K562 (cell line): ENCODE results near the gene IZUMO4. TPM values are rescaled to one million over a fixed set of nuclear protein-coding genes. Genes with fewer than 3 reads are reported as not detected.

Source experiments
- BHLHE40 ChIP-seq: IDR thresholded peaks from 2 replicates; pipeline ENCODE4 v1.6.1; 2011; ENCODE audit warnings: low read length, improper control_type of control experiment
- FOXA3 ChIP-seq, 2 experiments: fragments of 450-650 bp in 1 of 2; sonication (generic) in 1 of 2; formaldehyde crosslinking; IDR thresholded peaks in 1 of 2; conservative IDR thresholded peaks in 1 of 2; 2 replicates each; pipeline versions ENCODE4 v1.4.0 to v1.8.0; 2020 to 2022; ENCODE audit warnings: mild to moderate bottlenecking in 2 of 2, missing genetic modification reagents in 1 of 2
- HNRNPL ChIP-seq: fragments of 200-400 bp; formaldehyde crosslinking; IDR thresholded peaks from 2 replicates; pipeline ENCODE4 v1.6.1; 2017; ENCODE audit warnings: low read depth, mild to moderate bottlenecking, low read length
- JUND ChIP-seq, 2 experiments: IDR thresholded peaks; 2 replicates in 1 of 2; 3 replicates in 1 of 2; pipeline ENCODE4 v1.6.1; 2011; ENCODE audit warnings: borderline replicate concordance in 2 of 2, low read depth in 2 of 2, low read length in 2 of 2, improper control_type of control experiment in 1 of 2, missing biosample characterization in 1 of 2, missing genetic modification characterization in 1 of 2, missing genetic modification reagents in 1 of 2
- NCOA6 ChIP-seq: fragments of 450-650 bp; IDR thresholded peaks from 2 replicates; pipeline ENCODE4 v1.6.1; 2017; ENCODE audit warnings: mild to moderate bottlenecking
- NR3C1 ChIP-seq: sonication (generic); formaldehyde crosslinking; IDR thresholded peaks from 2 replicates; pipeline ENCODE4 v1.8.1; 2022; ENCODE audit warnings: missing genetic modification reagents
- POLR2A ChIP-seq: fragments of 450-650 bp; conservative IDR thresholded peaks from 2 replicates; pipeline ENCODE4 v1.6.1; 2016
- ZNF561 ChIP-seq: fragments of 450-650 bp; formaldehyde crosslinking; conservative IDR thresholded peaks from 2 replicates; pipeline ENCODE4 v1.4.0; 2020; ENCODE audit warnings: mild to moderate bottlenecking, moderate library complexity
- ZNF764 ChIP-seq: fragments of 250-450 bp; sonication (Bioruptor Pico); IDR thresholded peaks from 2 replicates; pipeline ENCODE4 v1.4.0; 2020; ENCODE audit warnings: low read depth, mild to moderate bottlenecking, moderate library complexity
- polyA plus RNA-seq, 8 experiments: library from polyadenylated mRNA; depleted of rRNA in 4 of 8; stranded (reverse) in 5 of 8; unstranded in 3 of 8; fragments of >200 nt; fragmentation: Nextera tagmentation in 2 of 8; fragmentation: Illumina TruSeq in 1 of 8; extraction: Ambion mirVana in 2 of 8; extraction: Trizol in 1 of 8; gene quantifications; 2 replicates each; pipeline versions ENCODE4 v1.2.1 to v1.2.3, GENCODE V29; 2011 to 2014; ENCODE audit warnings: inconsistent platforms in 1 of 8, missing spikeins in 1 of 8
- total RNA-seq, 7 experiments: library from RNA; depleted of rRNA in 6 of 7; stranded (reverse); fragments of >200 nt in 6 of 7; fragmentation: Illumina TruSeq in 2 of 7; extraction: Trizol in 2 of 7; gene quantifications; 2 replicates each; pipeline versions ENCODE4 v1.2.1 to v1.2.3, GENCODE V29; 2011 to 2021; ENCODE audit warnings: low replicate concordance in 1 of 7
- TF ChIP-seq, protein P1 (sequence below): fragments of 200-600 bp; sonication (generic); IDR thresholded peaks from one replicate; pipeline ENCODE4 v1.6.1; 2012; ENCODE audit warnings: mild to moderate bottlenecking, low read depth, low read length, inconsistent platforms
- TF ChIP-seq, protein P2 (sequence below), 3 experiments: fragments of 200-800 bp in 1 of 3; sonication (Bioruptor generic) in 1 of 3; sonication (generic) in 1 of 3; formaldehyde crosslinking in 1 of 3; IDR thresholded peaks; 2 replicates each; pipeline versions ENCODE4 v1.6.1 to v1.8.0; 2016 to 2022; ENCODE audit warnings: mild to moderate bottlenecking in 2 of 3, missing compliant biosample characterization in 2 of 3, missing genetic modification characterization in 2 of 3, missing genetic modification reagents in 1 of 3
- TF ChIP-seq, protein P3 (sequence below): fragments of 450-650 bp; IDR thresholded peaks from 2 replicates; pipeline ENCODE4 v1.6.1; 2016; ENCODE audit warnings: mild to moderate bottlenecking

The IZUMO4 gene
- total and polyA plus RNA-seq, 9 of the 15 experiments (the other 6 are each of a cell fraction or from before 2014, with no cell fraction given): 0.07 to 3.9 (median 1.2) TPM

DNA sequence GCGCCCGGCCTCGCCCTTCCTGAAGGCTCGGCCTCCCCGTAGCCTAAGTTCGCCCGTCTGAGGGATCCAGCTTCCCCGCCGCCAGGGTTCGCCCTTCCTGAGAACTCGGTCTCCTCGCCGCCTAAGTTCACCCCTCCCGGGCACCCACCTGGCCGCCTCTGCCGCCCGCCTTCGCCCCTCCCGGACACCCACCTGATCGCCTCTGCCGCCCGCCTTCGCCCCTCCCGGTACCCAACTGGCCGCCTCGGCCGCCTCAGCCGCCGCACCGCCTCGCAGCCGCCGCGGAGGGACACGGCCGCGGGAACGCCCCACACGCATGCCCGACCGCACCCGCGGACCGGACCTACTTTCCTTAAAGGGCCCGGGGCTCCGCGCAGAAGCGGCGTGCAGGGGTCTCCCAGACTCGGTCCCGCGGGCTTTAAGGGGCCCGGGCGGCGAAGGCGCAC is 658 bp upstream of the IZUMO4 start, which contains the start of gene MOB3A (continued):
- peak; percentile 98 for TF ChIP-seq HNRNPL
- no peak for TF ChIP-seq NR3C1 (CRISPR knock-in tag)
- TF ChIP-seq FOXA3 (CRISPR knock-in tag; conservative IDR thresholded peaks at IDR 0.05 in 1 of 2, IDR thresholded peaks at IDR 0.05 in 1 of 2): peak in 1 of 2 experiments; percentile 63; a peak in 1 of 4 replicates
- peak; percentile 66 for TF ChIP-seq POLR2A
- TF ChIP-seq ZNF764 (CRISPR knock-in tag): 0 out of 2 replicates have a peak, but pooled peaks have one; percentile 27
- TF ChIP-seq NCOA6: no peak
- TF ChIP-seq, protein P1, sequence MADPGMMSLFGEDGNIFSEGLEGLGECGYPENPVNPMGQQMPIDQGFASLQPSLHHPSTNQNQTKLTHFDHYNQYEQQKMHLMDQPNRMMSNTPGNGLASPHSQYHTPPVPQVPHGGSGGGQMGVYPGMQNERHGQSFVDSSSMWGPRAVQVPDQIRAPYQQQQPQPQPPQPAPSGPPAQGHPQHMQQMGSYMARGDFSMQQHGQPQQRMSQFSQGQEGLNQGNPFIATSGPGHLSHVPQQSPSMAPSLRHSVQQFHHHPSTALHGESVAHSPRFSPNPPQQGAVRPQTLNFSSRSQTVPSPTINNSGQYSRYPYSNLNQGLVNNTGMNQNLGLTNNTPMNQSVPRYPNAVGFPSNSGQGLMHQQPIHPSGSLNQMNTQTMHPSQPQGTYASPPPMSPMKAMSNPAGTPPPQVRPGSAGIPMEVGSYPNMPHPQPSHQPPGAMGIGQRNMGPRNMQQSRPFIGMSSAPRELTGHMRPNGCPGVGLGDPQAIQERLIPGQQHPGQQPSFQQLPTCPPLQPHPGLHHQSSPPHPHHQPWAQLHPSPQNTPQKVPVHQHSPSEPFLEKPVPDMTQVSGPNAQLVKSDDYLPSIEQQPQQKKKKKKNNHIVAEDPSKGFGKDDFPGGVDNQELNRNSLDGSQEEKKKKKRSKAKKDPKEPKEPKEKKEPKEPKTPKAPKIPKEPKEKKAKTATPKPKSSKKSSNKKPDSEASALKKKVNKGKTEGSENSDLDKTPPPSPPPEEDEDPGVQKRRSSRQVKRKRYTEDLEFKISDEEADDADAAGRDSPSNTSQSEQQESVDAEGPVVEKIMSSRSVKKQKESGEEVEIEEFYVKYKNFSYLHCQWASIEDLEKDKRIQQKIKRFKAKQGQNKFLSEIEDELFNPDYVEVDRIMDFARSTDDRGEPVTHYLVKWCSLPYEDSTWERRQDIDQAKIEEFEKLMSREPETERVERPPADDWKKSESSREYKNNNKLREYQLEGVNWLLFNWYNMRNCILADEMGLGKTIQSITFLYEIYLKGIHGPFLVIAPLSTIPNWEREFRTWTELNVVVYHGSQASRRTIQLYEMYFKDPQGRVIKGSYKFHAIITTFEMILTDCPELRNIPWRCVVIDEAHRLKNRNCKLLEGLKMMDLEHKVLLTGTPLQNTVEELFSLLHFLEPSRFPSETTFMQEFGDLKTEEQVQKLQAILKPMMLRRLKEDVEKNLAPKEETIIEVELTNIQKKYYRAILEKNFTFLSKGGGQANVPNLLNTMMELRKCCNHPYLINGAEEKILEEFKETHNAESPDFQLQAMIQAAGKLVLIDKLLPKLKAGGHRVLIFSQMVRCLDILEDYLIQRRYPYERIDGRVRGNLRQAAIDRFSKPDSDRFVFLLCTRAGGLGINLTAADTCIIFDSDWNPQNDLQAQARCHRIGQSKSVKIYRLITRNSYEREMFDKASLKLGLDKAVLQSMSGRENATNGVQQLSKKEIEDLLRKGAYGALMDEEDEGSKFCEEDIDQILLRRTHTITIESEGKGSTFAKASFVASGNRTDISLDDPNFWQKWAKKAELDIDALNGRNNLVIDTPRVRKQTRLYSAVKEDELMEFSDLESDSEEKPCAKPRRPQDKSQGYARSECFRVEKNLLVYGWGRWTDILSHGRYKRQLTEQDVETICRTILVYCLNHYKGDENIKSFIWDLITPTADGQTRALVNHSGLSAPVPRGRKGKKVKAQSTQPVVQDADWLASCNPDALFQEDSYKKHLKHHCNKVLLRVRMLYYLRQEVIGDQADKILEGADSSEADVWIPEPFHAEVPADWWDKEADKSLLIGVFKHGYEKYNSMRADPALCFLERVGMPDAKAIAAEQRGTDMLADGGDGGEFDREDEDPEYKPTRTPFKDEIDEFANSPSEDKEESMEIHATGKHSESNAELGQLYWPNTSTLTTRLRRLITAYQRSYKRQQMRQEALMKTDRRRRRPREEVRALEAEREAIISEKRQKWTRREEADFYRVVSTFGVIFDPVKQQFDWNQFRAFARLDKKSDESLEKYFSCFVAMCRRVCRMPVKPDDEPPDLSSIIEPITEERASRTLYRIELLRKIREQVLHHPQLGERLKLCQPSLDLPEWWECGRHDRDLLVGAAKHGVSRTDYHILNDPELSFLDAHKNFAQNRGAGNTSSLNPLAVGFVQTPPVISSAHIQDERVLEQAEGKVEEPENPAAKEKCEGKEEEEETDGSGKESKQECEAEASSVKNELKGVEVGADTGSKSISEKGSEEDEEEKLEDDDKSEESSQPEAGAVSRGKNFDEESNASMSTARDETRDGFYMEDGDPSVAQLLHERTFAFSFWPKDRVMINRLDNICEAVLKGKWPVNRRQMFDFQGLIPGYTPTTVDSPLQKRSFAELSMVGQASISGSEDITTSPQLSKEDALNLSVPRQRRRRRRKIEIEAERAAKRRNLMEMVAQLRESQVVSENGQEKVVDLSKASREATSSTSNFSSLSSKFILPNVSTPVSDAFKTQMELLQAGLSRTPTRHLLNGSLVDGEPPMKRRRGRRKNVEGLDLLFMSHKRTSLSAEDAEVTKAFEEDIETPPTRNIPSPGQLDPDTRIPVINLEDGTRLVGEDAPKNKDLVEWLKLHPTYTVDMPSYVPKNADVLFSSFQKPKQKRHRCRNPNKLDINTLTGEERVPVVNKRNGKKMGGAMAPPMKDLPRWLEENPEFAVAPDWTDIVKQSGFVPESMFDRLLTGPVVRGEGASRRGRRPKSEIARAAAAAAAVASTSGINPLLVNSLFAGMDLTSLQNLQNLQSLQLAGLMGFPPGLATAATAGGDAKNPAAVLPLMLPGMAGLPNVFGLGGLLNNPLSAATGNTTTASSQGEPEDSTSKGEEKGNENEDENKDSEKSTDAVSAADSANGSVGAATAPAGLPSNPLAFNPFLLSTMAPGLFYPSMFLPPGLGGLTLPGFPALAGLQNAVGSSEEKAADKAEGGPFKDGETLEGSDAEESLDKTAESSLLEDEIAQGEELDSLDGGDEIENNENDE: no peak
- peak; percentile 64; the same call in 1 of the 2 replicates for TF ChIP-seq BHLHE40
- TF ChIP-seq ZNF561 (CRISPR knock-in tag): no peak; the same call in 1 of the 2 replicates
- TF ChIP-seq, protein P2, sequence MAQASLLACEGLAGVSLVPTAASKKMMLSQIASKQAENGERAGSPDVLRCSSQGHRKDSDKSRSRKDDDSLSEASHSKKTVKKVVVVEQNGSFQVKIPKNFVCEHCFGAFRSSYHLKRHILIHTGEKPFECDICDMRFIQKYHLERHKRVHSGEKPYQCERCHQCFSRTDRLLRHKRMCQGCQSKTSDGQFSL (CRISPR knock-in tag; IDR thresholded peaks at IDR 0.05): peak; percentile 73
- TF ChIP-seq, protein P2 (tag; IDR thresholded peaks at IDR 0.05): 0 out of 4 replicates have a peak, but pooled peaks of 1 of the 2 experiments have one; percentile 25
- TF ChIP-seq JUND (IDR thresholded peaks at IDR 0.05; ENCODE audit: borderline replicate concordance, low read depth, low read length): peak; percentile 6; the same call in 1 of the 2 replicates
- no peak; the same call in 2 of the 3 replicates for TF ChIP-seq JUND (tag; IDR thresholded peaks at IDR 0.05; ENCODE audit: borderline replicate concordance, low read depth, low read length)
- TF ChIP-seq, protein P3, sequence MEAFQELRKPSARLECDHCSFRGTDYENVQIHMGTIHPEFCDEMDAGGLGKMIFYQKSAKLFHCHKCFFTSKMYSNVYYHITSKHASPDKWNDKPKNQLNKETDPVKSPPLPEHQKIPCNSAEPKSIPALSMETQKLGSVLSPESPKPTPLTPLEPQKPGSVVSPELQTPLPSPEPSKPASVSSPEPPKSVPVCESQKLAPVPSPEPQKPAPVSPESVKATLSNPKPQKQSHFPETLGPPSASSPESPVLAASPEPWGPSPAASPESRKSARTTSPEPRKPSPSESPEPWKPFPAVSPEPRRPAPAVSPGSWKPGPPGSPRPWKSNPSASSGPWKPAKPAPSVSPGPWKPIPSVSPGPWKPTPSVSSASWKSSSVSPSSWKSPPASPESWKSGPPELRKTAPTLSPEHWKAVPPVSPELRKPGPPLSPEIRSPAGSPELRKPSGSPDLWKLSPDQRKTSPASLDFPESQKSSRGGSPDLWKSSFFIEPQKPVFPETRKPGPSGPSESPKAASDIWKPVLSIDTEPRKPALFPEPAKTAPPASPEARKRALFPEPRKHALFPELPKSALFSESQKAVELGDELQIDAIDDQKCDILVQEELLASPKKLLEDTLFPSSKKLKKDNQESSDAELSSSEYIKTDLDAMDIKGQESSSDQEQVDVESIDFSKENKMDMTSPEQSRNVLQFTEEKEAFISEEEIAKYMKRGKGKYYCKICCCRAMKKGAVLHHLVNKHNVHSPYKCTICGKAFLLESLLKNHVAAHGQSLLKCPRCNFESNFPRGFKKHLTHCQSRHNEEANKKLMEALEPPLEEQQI: no peak
